ENCODE measurements around the gene EIF5A2. TPM values are rescaled to one million over a fixed set of nuclear protein-coding genes. Genes with fewer than 3 reads are reported as not detected.

Gene EIF5A2
- 12.9 to 16.3 TPM (median 15.5 TPM) in 5 replicates for total RNA-seq (2022; extraction: Qiagen RNA extraction; ENCODE audit: low read depth)

DNA sequence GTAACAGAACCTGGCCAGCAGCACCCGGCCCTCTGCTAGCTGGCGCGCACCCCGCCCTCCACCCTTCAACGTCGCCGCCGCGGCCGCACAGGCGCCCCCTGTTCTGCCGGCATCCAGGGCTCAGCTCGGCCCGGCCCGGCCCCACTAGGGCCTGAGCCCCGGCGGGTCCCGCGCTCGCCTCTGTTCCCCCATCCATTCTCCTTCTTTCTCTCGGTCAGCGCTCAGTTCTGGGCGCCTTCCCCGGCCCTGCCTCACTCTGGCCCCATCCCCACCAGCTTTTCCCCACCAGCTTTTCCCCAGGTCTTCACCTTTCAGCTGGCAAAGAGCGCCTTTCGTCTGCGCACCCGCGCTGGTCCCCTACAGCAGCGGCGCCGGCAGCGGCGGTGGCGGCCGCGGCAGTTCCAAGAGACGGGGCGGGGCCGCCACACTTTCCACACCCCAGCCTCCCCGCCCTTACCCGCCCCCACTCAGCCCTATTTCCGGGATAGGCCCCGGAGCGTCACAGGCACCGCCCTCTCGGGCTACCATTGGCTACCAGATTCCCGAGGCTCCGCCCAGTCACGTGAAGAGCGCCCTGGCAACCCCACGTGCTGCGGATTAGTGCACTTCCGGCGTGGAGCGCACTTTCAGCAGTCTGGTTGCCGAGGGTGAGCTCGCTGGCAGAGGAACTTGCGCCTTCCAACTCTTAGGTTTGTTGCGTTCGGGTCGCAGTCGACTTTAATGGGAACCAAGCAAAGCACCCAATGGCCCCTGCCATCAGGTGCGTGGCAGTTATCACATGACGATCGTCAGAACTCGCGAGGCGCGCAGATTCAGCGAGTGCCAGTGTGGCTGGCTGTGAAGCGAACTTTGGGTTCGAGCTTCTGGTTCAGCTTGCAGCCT lies at the start of gene EIF5A2:
TSS of gene EIF5A2 (minus strand) at position 403 of the 882 bp plus-strand sequence. CDS start 831 bp downstream, outside the sequence.

DNA sequence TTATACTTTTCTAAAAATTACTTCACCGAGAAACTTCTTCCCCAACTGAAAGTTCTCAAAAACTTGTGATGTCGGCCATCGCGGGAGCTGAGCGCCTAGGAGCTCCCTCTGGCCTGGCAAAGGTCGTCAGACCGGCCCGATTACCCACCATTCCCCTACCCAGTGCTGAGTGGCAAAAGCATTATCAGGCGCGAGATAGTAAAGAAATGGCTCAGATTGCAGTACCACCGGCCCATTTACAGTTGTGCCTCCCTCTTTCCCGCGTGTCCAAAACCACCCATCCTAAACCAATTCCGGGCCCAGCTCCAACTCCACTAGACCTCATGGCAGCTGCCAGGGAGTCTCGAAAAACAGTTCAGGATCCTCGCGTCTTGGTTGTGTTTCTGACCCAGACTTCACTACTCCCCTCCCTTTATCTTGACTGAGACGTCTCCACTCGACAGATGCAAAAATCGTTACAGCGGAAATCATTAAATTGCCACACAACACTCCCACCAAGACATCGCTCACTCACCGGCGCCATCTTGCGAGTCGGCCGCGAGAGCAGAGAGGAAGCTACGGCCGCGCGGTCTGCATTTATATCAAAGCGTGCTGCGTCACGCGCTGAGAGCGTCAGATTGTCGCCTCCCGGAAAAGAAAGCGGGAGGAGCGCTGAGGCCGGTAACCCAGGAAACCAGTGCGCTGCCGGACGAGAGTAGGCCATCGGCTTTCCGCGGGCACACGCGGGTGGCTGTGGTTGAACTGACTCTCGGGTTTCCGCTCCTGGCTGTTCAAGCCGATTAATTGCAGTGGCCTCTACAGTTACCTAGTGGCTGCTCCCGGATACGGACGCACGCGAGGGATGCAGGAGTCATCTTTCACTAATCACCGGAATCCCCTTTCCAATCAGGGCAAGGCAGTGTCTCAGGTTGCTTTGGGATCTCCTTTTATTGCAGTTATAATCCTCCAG lies 38.5 kb downstream of the EIF5A2 start, which contains the start of gene RPL22L1:
TSS of gene RPL22L1 (minus strand) at position 551 of the 949 bp plus-strand sequence. CDS start at position 523, 28 bp downstream.

Other genes starting within 250 kb of the EIF5A2 start
- 220 to 301 TPM (median 266 TPM) in 5 replicates for gene RPL22L1, start 38.4 kb downstream of the EIF5A2 start, total RNA-seq (2022; extraction: Qiagen RNA extraction; ENCODE audit: low read depth)
- gene SLC2A2, start 118.1 kb upstream of the EIF5A2 start, total RNA-seq (2022; extraction: Qiagen RNA extraction; ENCODE audit: low read depth) = not detected in 5 replicates

Data from A549 treated with DMSO at 1 μM for 4 hours (cell line).